Neural cell (in vitro differentiated cells): ENCODE data around the gene TEX19.

Experiments used
- CTCF ChIP-seq: fragments of 450-650 bp; IDR thresholded peaks from 2 replicates; pipeline ENCODE4 v1.5.1; 2014; ENCODE audit warnings: antibody characterized with exemption, mild to moderate bottlenecking, moderate library complexity; ENCODE audit not compliant: poor library complexity, severe bottlenecking
- MXI1 ChIP-seq: fragments of 450-650 bp; conservative IDR thresholded peaks from 2 replicates; pipeline ENCODE4 v1.6.1; 2014; ENCODE audit warnings: antibody characterized with exemption, mild to moderate bottlenecking; ENCODE audit not compliant: poor library complexity, severe bottlenecking

GRCh38 chr17:82328994-82329507 lies 30.0 kb upstream of the TEX19 start:
- TF ChIP-seq CTCF (no peak), MXI1 (no peak)
